HEK293 (cell line): ENCODE results near the gene SEMA3G.

Experiments
- CTCF ChIA-PET: fragments of 350-600 bp; formaldehyde crosslinking; extraction: SDS; loops from one replicate; lab custom pipeline; 2021; ENCODE audit warnings: antibody characterized with exemption; lab: Yijun Ruan, JAX
- POLR2A ChIA-PET: fragments of 300-600 bp; formaldehyde crosslinking; extraction: SDS; loops from one replicate; lab custom pipeline; 2020; ENCODE audit warnings: antibody characterized with exemption, inconsistent platforms; lab: Yijun Ruan, JAX
- H3K27ac ChIP-seq: fragments of 200-500 bp; sonication (Bioruptor generic); 2 replicates; pipeline ENCODE4 v1.5.1; 2014; ENCODE audit warnings: low read depth, low read length, control low read depth, inconsistent platforms; ENCODE audit errors: extremely low read depth
- H3K36me3 ChIP-seq, 2 experiments: fragments of 200-500 bp in 1 of 2; sonication (Bioruptor generic) in 1 of 2; 1 replicate in 1 of 2; 2 replicates in 1 of 2; pipeline ENCODE4 v1.5.1; 2014 to 2017; ENCODE audit warnings: inconsistent platforms in 2 of 2, low read length in 2 of 2; ENCODE audit not compliant: control insufficient read depth in 2 of 2, insufficient read depth in 1 of 2
- H3K4me1 ChIP-seq: fragments of 200-500 bp; sonication (Bioruptor generic); 2 replicates; pipeline ENCODE4 v1.5.1; 2014; ENCODE audit warnings: mild to moderate bottlenecking, low read length, inconsistent platforms; ENCODE audit not compliant: control insufficient read depth, insufficient read depth
- H3K4me3 ChIP-seq: 2 replicates; pipeline ENCODE4 v1.5.1; 2011; ENCODE audit warnings: low read depth, mild to moderate bottlenecking, control low read depth, low read length, moderate library complexity
- H3K9me3 ChIP-seq: fragments of 200-500 bp; sonication (Bioruptor generic); 2 replicates; pipeline ENCODE4 v1.5.1; 2014; ENCODE audit warnings: low read depth, low read length, inconsistent platforms; ENCODE audit not compliant: control insufficient read depth, insufficient read depth
- BCL11A ChIP-seq: fragments of 450-650 bp; formaldehyde crosslinking; IDR thresholded peaks from 2 replicates; pipeline ENCODE4 v1.5.1; 2016; ENCODE audit warnings: low read depth, missing biosample characterization, missing genetic modification characterization
- BCL11B ChIP-seq: fragments of 450-650 bp; formaldehyde crosslinking; IDR thresholded peaks from 2 replicates; pipeline ENCODE4 v1.5.1; 2016; ENCODE audit warnings: low read depth, missing biosample characterization, missing genetic modification characterization
- CTCF ChIP-seq: fragments of 450-650 bp; formaldehyde crosslinking; IDR thresholded peaks from 2 replicates; pipeline ENCODE4 v1.5.1; 2016; ENCODE audit warnings: missing biosample characterization, missing genetic modification characterization
- GLIS2 ChIP-seq: fragments of 450-650 bp; formaldehyde crosslinking; IDR thresholded peaks from 2 replicates; pipeline ENCODE4 v1.5.1; 2016; ENCODE audit warnings: missing biosample characterization, missing genetic modification characterization
- SCRT1 ChIP-seq: fragments of 450-650 bp; formaldehyde crosslinking; IDR thresholded peaks from 2 replicates; pipeline ENCODE4 v1.5.1; 2016; ENCODE audit warnings: missing biosample characterization, missing genetic modification characterization, borderline replicate concordance
- TCF7L2 ChIP-seq: IDR thresholded peaks from 2 replicates; pipeline ENCODE4 v1.6.1; 2011; ENCODE audit warnings: low read depth, mild to moderate bottlenecking, inconsistent platforms, low read length, moderate library complexity, borderline replicate concordance
- YY1 ChIP-seq: fragments of 450-650 bp; formaldehyde crosslinking; IDR thresholded peaks from 2 replicates; pipeline ENCODE4 v1.5.1; 2018; ENCODE audit warnings: missing biosample characterization, missing genetic modification characterization
- ZIC2 ChIP-seq: fragments of 450-650 bp; formaldehyde crosslinking; IDR thresholded peaks from 2 replicates; pipeline ENCODE4 v1.5.1; 2016; ENCODE audit warnings: missing biosample characterization, missing genetic modification characterization
- ZNF132 ChIP-seq: fragments of 450-650 bp; formaldehyde crosslinking; IDR thresholded peaks from 2 replicates; pipeline ENCODE4 v1.5.1; 2017; ENCODE audit warnings: missing biosample characterization, missing genetic modification characterization, borderline replicate concordance
- ZNF23 ChIP-seq: fragments of 450-650 bp; formaldehyde crosslinking; IDR thresholded peaks from 2 replicates; pipeline ENCODE4 v1.5.1; 2016; ENCODE audit warnings: missing biosample characterization, missing genetic modification characterization, borderline replicate concordance
- ZNF239 ChIP-seq: fragments of 450-650 bp; formaldehyde crosslinking; IDR thresholded peaks from 2 replicates; pipeline ENCODE4 v1.5.1; 2016; ENCODE audit warnings: missing biosample characterization, missing genetic modification characterization
- ZNF26 ChIP-seq: fragments of 450-650 bp; formaldehyde crosslinking; IDR thresholded peaks from 2 replicates; pipeline ENCODE4 v1.5.1; 2016; ENCODE audit warnings: missing biosample characterization, missing genetic modification characterization
- ZNF280D ChIP-seq: fragments of 450-650 bp; formaldehyde crosslinking; IDR thresholded peaks from 2 replicates; pipeline ENCODE4 v1.5.1; 2016; ENCODE audit warnings: missing biosample characterization, missing genetic modification characterization
- ZNF37A ChIP-seq: fragments of 450-650 bp; IDR thresholded peaks from 2 replicates; pipeline ENCODE4 v1.5.1; 2018; ENCODE audit warnings: missing biosample characterization, missing genetic modification characterization
- ZNF558 ChIP-seq: fragments of 450-650 bp; formaldehyde crosslinking; IDR thresholded peaks from 2 replicates; pipeline ENCODE4 v1.5.1; 2016; ENCODE audit warnings: missing biosample characterization, missing genetic modification characterization
- ZNF623 ChIP-seq: fragments of 450-650 bp; formaldehyde crosslinking; IDR thresholded peaks from 2 replicates; pipeline ENCODE4 v1.5.1; 2016; ENCODE audit warnings: missing biosample characterization, missing genetic modification characterization
- ZNF654 ChIP-seq: fragments of 450-650 bp; formaldehyde crosslinking; IDR thresholded peaks from 2 replicates; pipeline ENCODE4 v1.5.1; 2016; ENCODE audit warnings: low read depth, missing biosample characterization, missing genetic modification characterization

The SEMA3G gene

GRCh38 chr3:52451237-52452083, 6.6 kb upstream of the SEMA3G start:
- H3K27ac ChIP-seq: no peak overlapping the region
- peaks cover 2% of the 10 kb centered on the region; the same call in 1 of the 2 replicates for H3K4me1 ChIP-seq
- POLR2A ChIA-PET: no interaction called here
- CTCF ChIA-PET: interaction anchor here (0.6 to 1.1 kb wide), 2 partner anchors 17 to 23 kb away, joined by 3 to 5 read pairs; no protein-coding TSS in a partner anchor
- no peaks in the 10 kb centered on the region for H3K9me3 ChIP-seq
- no peaks in the 10 kb centered on the region for H3K36me3 ChIP-seq
- no peak overlapping the region for H3K4me3 ChIP-seq
- 0 out of 2 replicates have a peak, but pooled peaks have one; percentile 29 for TF ChIP-seq BCL11A (tag by site-specific recombination)
- TF ChIP-seq ZNF623 (tag by site-specific recombination): no peak
- TF ChIP-seq BCL11B (tag by site-specific recombination): peak; percentile 88; the same call in 1 of the 2 replicates

- TF ChIP-seq ZIC2: peak; percentile 57; the same call in 1 of the 2 replicates
- TF ChIP-seq ZNF558 (tag by site-specific recombination): no peak
- TF ChIP-seq GLIS2 (tag by site-specific recombination): 0 out of 2 replicates have a peak, but pooled peaks have one; percentile 11
- TF ChIP-seq ZNF239: no peak
- no peak for TF ChIP-seq ZNF26 (tag by site-specific recombination)
- no peak overlapping the region for H3K4me3 ChIP-seq
- ChIA-PET POLR2A (no interaction called here), CTCF (interaction anchor here (0.7 to 7.9 kb wide), 5 partner anchors 11 to 76 kb away, joined by 3 to 97 read pairs (median 5); no protein-coding TSS in a partner anchor)
- no peak overlapping the region for H3K27ac ChIP-seq
- H3K4me1 ChIP-seq: peaks cover 2% of the 10 kb centered on the region; the same call in 1 of the 2 replicates
- no peaks in the 10 kb centered on the region for H3K9me3 ChIP-seq
- H3K36me3 ChIP-seq: no peaks in the 10 kb centered on the region
Measured at GRCh38 chr3:52450489-52451236, 5.8 kb upstream of the SEMA3G start.

GRCh38 chr3:52447512-52448355, 2.8 kb upstream of the SEMA3G start:
- TF ChIP-seq TCF7L2 (no peak), CTCF (tag by site-specific recombination) (no peak), ZNF23 (tag by site-specific recombination) (no peak), SCRT1 (tag by site-specific recombination) (no peak), ZNF654 (tag by site-specific recombination) (no peak), ZNF280D (tag by site-specific recombination) (no peak), ZNF37A (no peak), YY1 (tag by site-specific recombination) (no peak), ZNF132 (no peak)
- POLR2A ChIA-PET: interaction anchor here (0.6 kb wide), 1 partner anchor 365 kb away, joined by 3 read pairs; no protein-coding TSS in a partner anchor
- Histone ChIP-seq H3K4me1 (no peaks in the 10 kb centered on the region), H3K36me3 (no peaks in the 10 kb centered on the region), H3K9me3 (no peaks in the 10 kb centered on the region), H3K4me3 (no peak overlapping the region), H3K27ac (no peak overlapping the region)
- CTCF ChIA-PET: interaction anchor here (0.5 to 7.9 kb wide), 19 partner anchors 9 to 713 kb away, joined by 3 to 97 read pairs (median 4); no protein-coding TSS in a partner anchor
